Transverse colon (tissue), 4 donors: ENCODE measurements around the gene GLS. TPM values are rescaled to one million over a fixed set of nuclear protein-coding genes. Genes with fewer than 3 reads are reported as not detected.
"Not testable (repeated sequence)": the region's sequence is repeated elsewhere in the genome, so short reads cannot be mapped to it uniquely, and the experiment has no call there.

Experiments
- DNase-seq: peaks from one replicate; pipeline ENCODE4 v3.0.0-alpha.2; 2019
- H3K27ac ChIP-seq, 4 donors: fragments of 200-600 bp; sonication (generic); 2 replicates each; pipeline ENCODE4 v1.5.1; 2016 to 2018; ENCODE audit warnings: inconsistent platforms in 4 of 4
- H3K27me3 ChIP-seq: fragments of 200-600 bp; sonication (generic); 2 replicates; pipeline ENCODE4 v1.5.1; 2017; ENCODE audit warnings: inconsistent platforms
- H3K36me3 ChIP-seq, 4 donors: fragments of 200-600 bp; sonication (generic); 2 replicates each; pipeline ENCODE4 v1.5.1; 2017 to 2019; ENCODE audit warnings: inconsistent platforms in 4 of 4
- H3K4me1 ChIP-seq, 4 donors: fragments of 200-600 bp; sonication (generic); 2 replicates each; pipeline ENCODE4 v1.5.1; 2017 to 2020; ENCODE audit warnings: inconsistent platforms in 4 of 4
- H3K4me3 ChIP-seq, 4 donors: fragments of 200-600 bp; sonication (generic); 1 replicate in 1 of 4; 2 replicates in 3 of 4; pipeline versions ENCODE4 v1.5.1 to v1.6.1; 2017 to 2019; ENCODE audit warnings: inconsistent platforms in 4 of 4
- H3K9me3 ChIP-seq, 2 donors: fragments of 200-600 bp; sonication (generic); 2 replicates each; pipeline ENCODE4 v1.5.1; 2017 to 2019; ENCODE audit warnings: inconsistent platforms in 2 of 2
- CTCF ChIP-seq, 5 experiments: fragments of 200-600 bp in 3 of 5; fragments of 450-650 bp in 2 of 5; sonication (generic) in 3 of 5; IDR thresholded peaks; 1 replicate in 2 of 5; 2 replicates in 3 of 5; pipeline ENCODE4 v1.5.1; 2016 to 2017; ENCODE audit warnings: antibody characterized with exemption in 5 of 5, inconsistent platforms in 3 of 5, mild to moderate bottlenecking in 2 of 5, moderate library complexity in 1 of 5
- EP300 ChIP-seq: sonication (generic); formaldehyde crosslinking; IDR thresholded peaks from one replicate; pipeline ENCODE4 v1.6.1; 2017; ENCODE audit warnings: antibody characterized with exemption, low read depth
- POLR2A ChIP-seq: fragments of 450-650 bp; IDR thresholded peaks from one replicate; pipeline ENCODE4 v1.6.1; 2016; ENCODE audit warnings: antibody characterized with exemption, mild to moderate bottlenecking, moderate library complexity
- POLR2AphosphoS5 ChIP-seq, 3 donors: sonication (generic); formaldehyde crosslinking; IDR thresholded peaks; one replicate each; pipeline ENCODE4 v1.6.1; 2016; ENCODE audit warnings: antibody characterized with exemption in 3 of 3
- WGBS, 2 donors: methylation state at CpG; one replicate each; pipeline ENCODE4 v1.1.5; 2018; ENCODE audit warnings: low coverage in 1 of 2; 5-methylcytosine and 5-hydroxymethylcytosine counted together
- in situ Hi-C, 4 donors: fragments of 200-750 bp; cut with MboI; loops; one replicate each; pipeline versions ENCODE4 v1.15.0 to v1.15.1; 2017; ENCODE audit warnings: low sequenced_read_pairs in 3 of 4, low pct_ligation_motif_present in 1 of 4, low pct_unique_long_range_greater_than_20kb in 1 of 4
- intact Hi-C: fragments of 100-400 bp; cut with DNase I; formaldehyde crosslinking; loops from one replicate; pipeline ENCODE4 v1.15.1; 2023; ENCODE audit warnings: low total_unique reads
- total RNA-seq, 4 donors: library from RNA; depleted of rRNA; stranded (reverse); fragments of >200 nt; gene quantifications; one replicate each; pipeline ENCODE4 v1.1.0, GENCODE V29; 2016

The GLS gene
- total RNA-seq, 4 donors from 2014 or later, result 58.0 to 141 (median 68.7) TPM

GRCh38 chr2:190988910-190989309 is 108.3 kb downstream of the GLS start:
- peaks cover 0 to 72% (median 34%) of the 10 kb centered on the region in 4 donors for H3K36me3 ChIP-seq
- intact Hi-C loops (no loop called here), in situ Hi-C loops (no loop called here)
- no peaks in the 10 kb centered on the region for H3K27me3 ChIP-seq
- H3K4me1 ChIP-seq, result no peaks in the 10 kb centered on the region
- no peak overlapping the region for H3K27ac ChIP-seq
- no peak overlapping the region for H3K4me3 ChIP-seq
- 100% methylated on average over 3 of the region's 3 CpGs; no CpG with 5 or more reads in 1 of the 2 donors for WGBS, 2 donors
- no peaks in the 10 kb centered on the region for H3K9me3 ChIP-seq
- TF ChIP-seq EP300 (no peak), POLR2A (no peak), CTCF (IDR thresholded peaks at IDR 0.05) (no peak), POLR2AphosphoS5 (IDR thresholded peaks at IDR 0.05) (no peak)
- DNase-seq, result no peak

- H3K36me3 ChIP-seq, result peaks cover 0 to 76% (median 34%) of the 10 kb centered on the region in 4 donors
- no peak overlapping the region for H3K27ac ChIP-seq
- in situ Hi-C loops, result no loop called here
- no peaks in the 10 kb centered on the region for H3K9me3 ChIP-seq
- no peaks in the 10 kb centered on the region for H3K27me3 ChIP-seq
- TF ChIP-seq POLR2A (no peak), CTCF (IDR thresholded peaks at IDR 0.05) (no peak), POLR2AphosphoS5 (IDR thresholded peaks at IDR 0.05) (no peak), EP300 (no peak)
- H3K4me1 ChIP-seq, result no peaks in the 10 kb centered on the region
- WGBS, 2 donors, result 90 to 93% methylated on average over 3 to 6 of the region's 6 CpGs
- intact Hi-C loops, result no loop called here
- no peak for DNase-seq
- H3K4me3 ChIP-seq, result no peak overlapping the region
Measured at GRCh38 chr2:190990132-190990531, 109.5 kb downstream of the GLS start.

GRCh38 chr2:190993292-190993643 is 112.6 kb downstream of the GLS start:
- H3K36me3 ChIP-seq, result peaks cover 0 to 80% (median 37%) of the 10 kb centered on the region in 4 donors
- WGBS, 2 donors, result 93% methylated on average over 2 to 6 of the region's 6 CpGs
- H3K4me1 ChIP-seq, result peaks cover 0 to 7% (median 2%) of the 10 kb centered on the region in 4 donors
- DNase-seq, result no peak
- H3K27me3 ChIP-seq, result no peaks in the 10 kb centered on the region
- in situ Hi-C loops, result no loop called here
- TF ChIP-seq EP300, result no peak
- no peak for TF ChIP-seq CTCF (IDR thresholded peaks at IDR 0.05)
- no peak for TF ChIP-seq POLR2A
- TF ChIP-seq POLR2AphosphoS5 (IDR thresholded peaks at IDR 0.05), result no peak
- intact Hi-C loops, result no loop called here
- H3K9me3 ChIP-seq, result no peaks in the 10 kb centered on the region
- no peak overlapping the region for H3K4me3 ChIP-seq
- H3K27ac ChIP-seq, result no peak overlapping the region

GRCh38 chr2:190994148-190994547 is 113.5 kb downstream of the GLS start:
- H3K27me3 ChIP-seq, result no peaks in the 10 kb centered on the region
- no peaks in the 10 kb centered on the region for H3K9me3 ChIP-seq
- H3K4me1 ChIP-seq, result peaks cover 0 to 7% (median 2%) of the 10 kb centered on the region in 4 donors
- no peak overlapping the region for H3K4me3 ChIP-seq
- peaks cover 0 to 81% (median 37%) of the 10 kb centered on the region in 4 donors for H3K36me3 ChIP-seq
- TF ChIP-seq EP300 (no peak), CTCF (IDR thresholded peaks at IDR 0.05) (no peak), POLR2A (no peak), POLR2AphosphoS5 (IDR thresholded peaks at IDR 0.05) (no peak)
- 87 to 92% methylated on average over 7 of the region's 7 CpGs for WGBS, 2 donors
- no peak for DNase-seq
- intact Hi-C loops (no loop called here), in situ Hi-C loops (no loop called here)
- no peak overlapping the region for H3K27ac ChIP-seq

- H3K4me3 ChIP-seq, H3K9me3 ChIP-seq, H3K27me3 ChIP-seq, in situ Hi-C loops, H3K4me1 ChIP-seq, intact Hi-C loops, DNase-seq, H3K27ac ChIP-seq: not testable (repeated sequence)
- 71 to 79% methylated on average over 3 of the region's 3 CpGs for WGBS, 2 donors
- peaks cover 0 to 74% (median 37%) of the 10 kb centered on the region in 4 donors for H3K36me3 ChIP-seq
Measured at GRCh38 chr2:190995315-190995714, 114.7 kb downstream of the GLS start.
